GM21619 (cell line): ENCODE measurements around the gene HYI.
"Not testable (repeated sequence)": the region's sequence is repeated elsewhere in the genome, so short reads cannot be mapped to it uniquely, and the experiment has no call there.

Source experiments
- ATAC-seq: cut with Tn5 transposase; IDR thresholded peaks from one replicate; pipeline ENCODE4 v1.9.1; 2021; ENCODE audit not compliant: unreplicated experiment

HYI gene

DNA sequence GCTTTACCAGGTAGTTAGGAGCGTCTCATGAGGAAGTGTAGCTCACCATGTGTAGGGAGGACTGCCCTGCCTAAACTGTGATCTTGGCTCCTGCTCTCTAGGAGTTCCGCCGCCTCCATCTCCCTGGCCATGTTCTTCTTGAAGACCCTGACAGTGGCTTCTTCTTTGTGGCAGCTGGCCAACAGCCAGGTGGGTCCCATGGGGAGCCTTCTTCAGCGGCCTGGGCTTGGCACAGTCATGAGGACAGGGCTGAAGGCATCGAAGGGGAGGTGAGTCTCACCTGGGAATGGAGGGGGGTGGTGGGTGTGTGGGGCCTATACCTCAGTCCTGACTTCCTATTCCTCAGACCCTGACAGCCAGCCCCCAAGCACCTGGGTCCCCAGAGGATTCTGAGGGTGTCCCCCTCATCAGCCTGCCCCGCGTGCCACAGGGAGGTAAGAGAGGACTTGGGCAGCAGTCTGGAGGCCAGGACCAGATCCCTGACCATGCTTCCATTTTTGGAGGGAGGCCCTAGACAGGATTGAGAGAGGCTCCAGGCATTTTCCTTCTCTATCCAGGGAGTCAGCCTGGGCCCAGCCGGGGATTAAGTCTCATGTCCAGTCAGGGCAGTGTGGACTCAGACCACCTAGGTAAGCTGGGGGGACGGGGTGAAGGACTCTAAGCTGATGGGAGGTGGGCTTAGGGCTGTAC, 21.4 kb downstream of the HYI start:
- ATAC-seq = no peak

GRCh38 chr1:43431676-43432075, 22.1 kb downstream of the HYI start:
- no peak for ATAC-seq

DNA sequence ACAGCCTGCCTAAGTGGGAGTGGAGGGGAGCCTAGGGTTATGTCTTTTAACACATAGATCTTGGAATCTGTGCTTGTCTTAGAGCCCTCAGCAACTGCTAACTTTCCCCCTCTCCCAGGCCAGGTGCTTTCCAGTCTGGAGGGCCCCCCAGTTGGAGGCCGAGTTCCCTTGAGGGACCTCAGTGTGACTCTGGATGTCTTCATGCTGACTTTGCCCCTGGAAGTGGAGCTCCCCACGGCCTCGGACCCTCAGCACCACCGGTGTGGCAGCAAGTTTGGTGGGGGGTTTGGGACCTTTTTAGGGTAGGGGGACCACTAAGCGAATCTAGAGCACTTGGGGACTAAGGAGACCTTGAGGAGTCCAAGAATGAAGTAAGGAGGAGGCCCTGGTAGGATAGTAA, 22.9 kb downstream of the HYI start:
- no peak for ATAC-seq

GRCh38 chr1:43427941-43428340, 25.8 kb downstream of the HYI start:
- no peak for ATAC-seq

GRCh38 chr1:43427524-43427923, 26.2 kb downstream of the HYI start:
- no peak for ATAC-seq

DNA sequence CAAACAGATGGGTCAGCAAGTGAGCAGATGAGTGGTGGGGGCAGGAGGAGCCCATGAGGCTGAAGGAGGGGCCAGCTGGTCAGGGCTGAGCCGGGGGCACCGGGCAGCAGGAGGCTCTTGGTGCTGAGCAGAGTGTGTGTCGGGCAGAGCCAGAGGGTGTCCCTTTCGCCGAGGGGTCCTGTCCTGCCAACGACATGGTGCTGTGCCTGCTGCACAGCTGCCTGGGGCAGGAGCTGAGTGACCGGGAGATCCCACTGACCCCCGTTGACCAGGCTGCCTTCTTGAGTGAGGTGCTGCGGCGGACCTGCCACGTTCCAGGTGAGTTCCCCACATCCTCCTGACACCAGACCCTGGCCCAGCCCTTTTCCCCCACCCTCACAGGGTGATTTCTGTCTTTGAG, 27.5 kb downstream of the HYI start:
- ATAC-seq = no peak

- ATAC-seq = no peak
Measured at GRCh38 chr1:43425045-43425444, 28.7 kb downstream of the HYI start.

GRCh38 chr1:43423672-43424550, 29.8 kb downstream of the HYI start:
- ATAC-seq = no peak

- ATAC-seq = no peak
Measured at GRCh38 chr1:43422995-43423671, 30.6 kb downstream of the HYI start.

DNA sequence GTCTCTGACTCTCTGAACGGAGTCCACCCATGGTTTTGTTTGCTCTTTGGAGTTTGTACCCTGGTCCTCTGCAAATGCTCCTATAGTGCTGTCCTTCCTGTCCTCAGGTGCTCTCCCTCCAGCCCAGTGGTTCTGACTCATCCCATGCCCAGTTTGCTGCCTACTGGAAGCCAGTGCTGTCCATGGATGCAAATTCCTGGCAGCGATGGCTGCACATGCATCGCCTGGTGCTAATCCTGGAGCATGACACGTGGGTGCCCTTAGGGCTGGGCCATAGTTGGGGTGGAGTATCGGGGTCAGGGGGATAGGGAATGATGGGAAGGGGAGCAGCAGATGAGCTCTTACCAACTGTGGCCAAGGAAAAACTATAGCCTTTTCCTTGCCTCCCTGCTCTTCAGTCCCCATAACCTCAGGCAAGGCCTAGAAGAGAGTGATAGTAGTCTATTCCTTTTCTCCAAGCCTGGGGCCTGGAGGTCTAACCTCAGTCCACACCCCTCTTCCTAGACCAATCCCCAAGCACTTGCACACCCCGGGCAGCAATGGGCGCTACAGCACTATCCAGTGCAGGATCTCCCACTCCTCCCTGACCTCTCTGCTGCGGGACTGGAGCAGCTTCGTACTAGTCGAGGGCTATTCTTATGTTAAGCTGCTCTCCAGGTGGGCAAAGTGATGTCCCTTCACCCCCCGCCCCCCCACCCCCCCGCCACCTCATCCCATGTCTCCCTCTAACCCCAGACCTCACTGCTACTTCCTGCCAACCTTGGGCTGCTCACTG, 31.6 kb downstream of the HYI start:
- no peak for ATAC-seq

DNA sequence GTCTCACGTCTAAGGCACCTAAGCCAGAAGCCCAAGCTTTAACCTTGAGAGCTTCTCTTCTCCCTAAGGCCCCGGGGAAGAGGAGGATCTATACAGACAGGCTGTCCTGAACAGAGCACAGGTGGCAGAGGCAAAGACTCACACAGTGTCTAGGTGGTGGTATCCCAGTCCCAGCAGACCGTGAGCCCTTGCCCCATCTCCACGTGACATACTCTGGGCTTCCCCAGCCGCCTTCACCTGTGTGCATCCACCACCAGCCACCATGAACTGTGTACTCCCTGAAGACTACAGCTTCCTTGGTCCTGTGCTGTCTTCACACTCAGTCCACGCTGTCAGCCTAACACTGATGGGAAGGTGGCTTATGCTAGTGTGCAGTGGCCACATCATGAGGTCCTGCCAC, 32.3 kb downstream of the HYI start:
- ATAC-seq = no peak

DNA sequence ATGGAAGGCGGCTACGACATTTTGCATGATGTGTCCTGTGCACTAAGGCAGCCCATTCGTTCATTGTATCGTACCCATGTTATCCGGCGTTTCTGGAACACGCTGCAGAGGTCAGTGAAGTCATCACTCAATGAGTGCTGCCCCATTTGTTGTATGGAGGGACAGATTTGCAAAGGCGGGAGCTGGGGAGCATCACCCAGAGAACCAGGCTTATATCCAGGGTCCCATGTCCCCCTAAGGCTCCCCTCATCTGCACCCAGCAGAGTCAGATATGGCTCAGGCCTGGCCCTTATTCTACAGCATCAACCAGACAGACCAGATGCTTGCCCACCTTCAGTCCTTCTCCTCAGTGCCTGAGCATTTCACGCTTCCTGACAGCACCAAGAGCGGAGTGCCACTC, 32.9 kb downstream of the HYI start:
- no peak for ATAC-seq

DNA sequence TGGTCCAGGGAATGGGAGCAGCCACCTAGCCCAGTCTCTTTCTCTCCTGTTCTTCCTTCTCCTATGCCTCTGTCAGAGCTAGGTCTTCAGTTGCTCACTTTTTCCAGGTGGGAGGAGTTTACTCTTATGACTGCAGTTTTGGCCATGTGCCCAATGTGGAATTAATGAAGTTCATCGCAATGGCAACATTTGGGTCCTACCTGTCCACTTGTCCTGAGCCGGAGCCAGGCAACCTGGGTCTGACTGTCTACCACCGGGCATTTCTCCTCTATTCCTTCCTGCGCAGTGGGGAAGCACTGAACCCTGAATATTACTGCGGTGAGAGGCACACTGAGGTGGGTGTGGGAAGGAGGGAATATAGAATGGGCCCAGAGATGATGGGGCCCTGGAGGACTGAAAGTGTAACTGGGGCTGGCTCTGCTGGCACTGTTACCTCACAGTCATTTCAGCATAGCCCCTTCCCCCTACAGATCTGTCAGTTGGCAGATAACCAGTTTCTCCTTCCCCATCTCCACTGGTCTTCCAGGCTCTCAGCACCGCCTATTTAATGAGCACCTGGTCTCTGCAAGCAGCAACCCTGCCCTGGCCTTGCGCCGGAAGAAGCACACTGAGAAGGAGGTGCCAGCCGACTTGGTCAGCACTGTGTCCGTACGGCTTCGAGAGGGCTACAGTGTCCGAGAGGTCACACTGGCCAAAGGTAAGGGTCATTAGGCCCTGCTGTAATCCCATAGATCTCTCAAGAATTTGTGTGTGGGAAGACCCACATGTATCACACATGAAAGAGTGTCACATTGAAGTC, 33.9 kb downstream of the HYI start:
- ATAC-seq = no peak

GRCh38 chr1:43418858-43419257, 34.9 kb downstream of the HYI start:
- no peak for ATAC-seq

DNA sequence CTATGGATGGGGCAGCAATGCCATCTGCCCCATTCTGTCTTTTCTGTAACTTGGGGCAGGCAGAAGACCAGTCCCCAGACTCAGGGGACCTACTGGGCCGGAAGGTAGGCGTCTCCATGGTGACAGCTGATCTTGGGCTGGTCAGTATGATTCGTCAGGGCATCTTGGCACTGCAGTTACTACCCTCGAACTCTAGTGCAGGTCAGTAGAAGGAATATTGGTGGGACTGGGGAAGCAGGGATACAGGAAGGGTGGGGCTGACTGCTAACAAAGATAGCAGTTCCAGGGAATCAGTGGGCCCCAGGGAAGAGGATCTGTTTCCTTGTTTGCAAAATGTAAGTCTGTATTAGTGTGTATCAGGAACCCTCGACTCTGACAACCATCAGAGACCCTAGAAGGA, 37.8 kb downstream of the HYI start:
- ATAC-seq = no peak

- ATAC-seq = no peak
Measured at GRCh38 chr1:43414634-43415223, 39.0 kb downstream of the HYI start.

DNA sequence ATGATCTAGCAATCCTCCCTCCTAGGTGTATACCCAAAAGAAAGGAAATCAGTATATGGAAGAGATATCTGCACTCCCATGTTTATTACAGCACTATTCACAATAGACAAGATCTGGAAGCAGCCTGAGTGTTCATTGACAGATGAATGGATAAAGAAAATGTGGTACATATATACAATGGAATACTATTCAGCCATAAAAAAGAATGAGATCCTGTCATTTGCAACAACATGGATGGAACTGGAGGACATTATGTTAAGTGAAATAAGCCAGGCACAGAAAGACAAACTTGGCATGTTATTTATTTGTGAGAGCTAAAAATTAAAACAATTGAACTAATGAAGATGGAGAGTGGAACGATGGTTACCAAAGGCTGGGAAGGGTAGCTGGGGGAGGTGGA, 40.3 kb downstream of the HYI start:
- not testable (repeated sequence) for ATAC-seq

DNA sequence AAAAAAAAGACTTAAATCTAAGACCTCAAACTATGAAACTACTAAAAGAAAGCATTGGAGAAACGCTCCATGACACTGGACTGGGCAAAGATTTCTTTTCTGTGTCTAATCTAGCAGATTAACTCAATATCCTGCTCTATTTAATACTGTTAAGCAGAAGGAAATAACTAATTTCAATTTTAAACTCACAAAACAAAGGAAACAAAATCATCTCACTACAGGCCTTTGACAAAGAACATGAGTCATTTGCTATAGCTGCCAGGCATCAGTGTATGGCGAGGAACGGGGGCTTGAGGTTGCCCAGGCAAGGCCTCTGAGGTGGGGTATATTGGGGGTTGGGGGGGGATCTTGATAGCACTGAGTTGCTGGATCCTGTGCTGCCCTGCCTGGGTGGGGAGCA, 43.2 kb downstream of the HYI start:
- ATAC-seq = no peak

DNA sequence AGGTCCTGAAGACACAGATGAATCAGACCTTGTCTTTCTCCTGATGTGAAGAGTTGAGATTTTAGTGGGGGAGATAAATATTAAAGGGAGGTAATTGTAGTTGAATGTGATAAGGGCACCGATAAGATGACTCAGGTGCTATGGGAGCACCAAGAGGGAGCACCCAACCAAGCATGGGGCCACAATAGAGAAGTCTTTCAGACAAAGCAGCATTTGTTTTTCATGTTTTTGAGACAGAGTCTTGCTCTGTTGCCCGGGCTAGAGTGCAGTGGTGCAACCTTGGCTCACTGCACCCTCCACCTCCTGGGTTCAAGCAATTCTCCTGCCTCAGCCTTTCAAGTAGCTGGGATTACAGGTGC, 47.9 kb downstream of the HYI start:
- ATAC-seq = no peak

GRCh38 chr1:43405219-43405875, 48.4 kb downstream of the HYI start:
- no peak for ATAC-seq
